ENCODE results near the gene GPBAR1. TPM values are rescaled to one million over a fixed set of nuclear protein-coding genes. Genes with fewer than 3 reads are reported as not detected.

Gene GPBAR1
- total and polyA plus RNA-seq, 7 donors = 0.24 to 0.74 (median 0.45) TPM

- ATAC-seq (no peak), DNase-seq (no peak)
- WGBS, 3 donors = 73 to 74% (median 73%) methylated on average over 5 of the region's 5 CpGs
- Histone ChIP-seq H3K36me3 (ENCODE audit: insufficient read depth in 1 of 2, low read depth in 1 of 2) (no peaks in the 10 kb centered on the region), H3K27me3 (ENCODE audit: insufficient read depth in 3 of 3, low read length in 2 of 3) (no peaks in the 10 kb centered on the region), H3K4me3 (no peak overlapping the region), H3K9me3 (no peaks in the 10 kb centered on the region), H3K4me1 (peaks cover 26% of the 10 kb centered on the region), H3K27ac (no peak overlapping the region)
- intact Hi-C loops (cut with DNase I) = loop anchor here (5.0 to 10.0 kb wide), 5 partner anchors 103 to 371 kb away; partner anchors contain the start of genes CNOT9 (in 1 of the 2), CTDSP1 (in 1 of the 2) and USP37 (in 1 of the 2)
- TF ChIP-seq, protein P1, sequence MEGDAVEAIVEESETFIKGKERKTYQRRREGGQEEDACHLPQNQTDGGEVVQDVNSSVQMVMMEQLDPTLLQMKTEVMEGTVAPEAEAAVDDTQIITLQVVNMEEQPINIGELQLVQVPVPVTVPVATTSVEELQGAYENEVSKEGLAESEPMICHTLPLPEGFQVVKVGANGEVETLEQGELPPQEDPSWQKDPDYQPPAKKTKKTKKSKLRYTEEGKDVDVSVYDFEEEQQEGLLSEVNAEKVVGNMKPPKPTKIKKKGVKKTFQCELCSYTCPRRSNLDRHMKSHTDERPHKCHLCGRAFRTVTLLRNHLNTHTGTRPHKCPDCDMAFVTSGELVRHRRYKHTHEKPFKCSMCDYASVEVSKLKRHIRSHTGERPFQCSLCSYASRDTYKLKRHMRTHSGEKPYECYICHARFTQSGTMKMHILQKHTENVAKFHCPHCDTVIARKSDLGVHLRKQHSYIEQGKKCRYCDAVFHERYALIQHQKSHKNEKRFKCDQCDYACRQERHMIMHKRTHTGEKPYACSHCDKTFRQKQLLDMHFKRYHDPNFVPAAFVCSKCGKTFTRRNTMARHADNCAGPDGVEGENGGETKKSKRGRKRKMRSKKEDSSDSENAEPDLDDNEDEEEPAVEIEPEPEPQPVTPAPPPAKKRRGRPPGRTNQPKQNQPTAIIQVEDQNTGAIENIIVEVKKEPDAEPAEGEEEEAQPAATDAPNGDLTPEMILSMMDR (IDR thresholded peaks at IDR 0.05) = no peak
Observed at GRCh38 chr2:218293715-218294429, 33.1 kb downstream of the GPBAR1 start.

DNA sequence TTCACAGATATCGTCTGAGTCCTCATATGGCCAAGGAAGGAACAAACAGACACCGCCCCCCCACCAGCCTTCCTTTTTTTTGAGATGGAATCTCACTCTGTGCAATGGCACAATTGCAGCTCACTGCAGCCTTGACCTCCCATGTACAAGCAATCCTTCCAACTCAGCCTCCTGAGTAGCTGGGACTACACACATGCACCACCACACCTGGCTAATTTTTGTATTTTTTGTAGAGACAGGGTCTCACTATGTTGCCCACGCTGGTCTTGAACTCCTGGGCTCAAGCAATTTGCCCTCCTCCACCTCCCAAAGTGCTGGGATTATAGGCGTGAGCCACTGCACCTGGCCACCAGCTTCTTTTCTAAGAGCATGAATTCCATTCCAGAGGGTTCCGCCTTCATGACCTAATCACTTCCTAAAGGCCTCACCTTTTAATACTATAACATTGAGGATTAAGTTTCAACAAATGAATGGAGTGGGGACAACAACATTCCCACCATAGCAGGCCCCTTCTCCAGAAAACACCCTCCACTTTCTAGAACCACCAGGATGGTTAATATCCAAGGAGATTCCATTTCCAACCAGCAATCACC is 33.7 kb downstream of the GPBAR1 start:
- H3K27ac ChIP-seq = no peak overlapping the region

DNA sequence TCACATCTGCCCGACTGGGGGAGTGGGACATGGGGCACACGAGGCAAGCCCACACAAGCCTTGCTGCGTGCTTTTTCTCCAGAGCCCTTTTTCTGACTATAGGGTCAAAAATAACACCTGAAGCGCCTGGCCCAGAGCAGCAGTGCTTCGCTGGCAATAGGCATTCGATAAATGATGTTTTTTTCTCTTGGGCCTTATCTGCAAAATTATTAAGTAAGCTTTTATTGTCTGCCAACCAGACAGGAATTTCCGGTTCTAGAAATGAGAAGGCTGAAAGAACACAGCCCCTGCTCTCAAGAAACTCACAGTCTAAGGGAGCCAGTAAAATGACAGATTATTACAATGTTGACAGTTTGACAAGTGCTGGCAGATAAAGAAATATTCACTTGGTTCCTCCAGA is 34.2 kb downstream of the GPBAR1 start:
- WGBS, 3 donors = 81 to 87% (median 85%) methylated on average over 7 of the region's 7 CpGs
- ATAC-seq (no peak), DNase-seq (no peak)
- Histone ChIP-seq H3K4me3 (no peak overlapping the region), H3K27ac (no peak overlapping the region), H3K9me3 (no peaks in the 10 kb centered on the region), H3K4me1 (peaks cover 15% of the 10 kb centered on the region), H3K27me3 (ENCODE audit: insufficient read depth in 3 of 3, low read length in 2 of 3) (no peaks in the 10 kb centered on the region), H3K36me3 (ENCODE audit: insufficient read depth in 1 of 2, low read depth in 1 of 2) (no peaks in the 10 kb centered on the region)
- TF ChIP-seq, protein P1 (IDR thresholded peaks at IDR 0.05) = no peak
- intact Hi-C loops (cut with DNase I) = loop anchor here (10.0 kb wide), 3 partner anchors 170 to 370 kb away; partner anchors contain the start of genes CNOT9 (in 1 of the 2) and USP37 (in 1 of the 2)

More for the DNA sequence above, 33.7 kb downstream of the GPBAR1 start:
- Histone ChIP-seq H3K36me3 (ENCODE audit: insufficient read depth in 1 of 2, low read depth in 1 of 2) (no peaks in the 10 kb centered on the region), H3K9me3 (no peaks in the 10 kb centered on the region), H3K27me3 (ENCODE audit: insufficient read depth in 3 of 3, low read length in 2 of 3) (no peaks in the 10 kb centered on the region), H3K4me1 (peaks cover 20% of the 10 kb centered on the region), H3K4me3 (no peak overlapping the region)
- WGBS, 3 donors = 84 to 92% (median 87%) methylated on average over 5 of the region's 5 CpGs
- ATAC-seq (no peak), DNase-seq (no peak)
- intact Hi-C loops (cut with DNase I) = loop anchor here (5.0 to 10.0 kb wide), 5 partner anchors 103 to 370 kb away; partner anchors contain the start of genes CNOT9 (in 1 of the 2), CTDSP1 (in 1 of the 2) and USP37 (in 1 of the 2)
- TF ChIP-seq, protein P1 (IDR thresholded peaks at IDR 0.05) = no peak

- Histone ChIP-seq H3K36me3 (ENCODE audit: insufficient read depth in 1 of 2, low read depth in 1 of 2) (no peaks in the 10 kb centered on the region), H3K9me3 (no peaks in the 10 kb centered on the region), H3K27ac (no peak overlapping the region), H3K4me3 (no peak overlapping the region), H3K27me3 (ENCODE audit: insufficient read depth in 3 of 3, low read length in 2 of 3) (no peaks in the 10 kb centered on the region), H3K4me1 (peaks cover 3% of the 10 kb centered on the region)
- ATAC-seq = no peak
- DNase-seq = no peak
- intact Hi-C loops (cut with DNase I) = loop anchor here (10.0 kb wide), 3 partner anchors 169 to 369 kb away; partner anchors contain the start of genes CNOT9 (in 1 of the 2) and USP37 (in 1 of the 2)
- 75 to 91% (median 89%) methylated on average over 1 of the region's 1 CpG for WGBS, 3 donors
- TF ChIP-seq, protein P1 (IDR thresholded peaks at IDR 0.05) = no peak
Observed at GRCh38 chr2:218296200-218296599, 35.4 kb downstream of the GPBAR1 start.

Measured in psoas muscle (tissue), 8 donors.